Upper lobe of left lung (tissue), 4 donors: Measurements from ENCODE around the gene CCNY.

Experiments used
- EP300 ChIP-seq, 4 donors: sonication (generic); formaldehyde crosslinking; IDR thresholded peaks; one replicate each; pipeline ENCODE4 v1.5.1; 2017; ENCODE audit warnings: antibody characterized with exemption in 4 of 4, control low read depth in 2 of 4
- POLR2A ChIP-seq, 4 donors: fragments of 450-650 bp; IDR thresholded peaks; one replicate each; pipeline ENCODE4 v1.5.1; 2016 to 2017; ENCODE audit warnings: antibody characterized with exemption in 4 of 4, mild to moderate bottlenecking in 2 of 4
- TF ChIP-seq, protein P1 (sequence below), 6 experiments: fragments of 450-650 bp in 4 of 6; fragments of 200-600 bp in 2 of 6; sonication (generic) in 2 of 6; IDR thresholded peaks; one replicate each; pipeline ENCODE4 v1.5.1; 2016 to 2019; ENCODE audit warnings: antibody characterized with exemption in 6 of 6

DNA sequence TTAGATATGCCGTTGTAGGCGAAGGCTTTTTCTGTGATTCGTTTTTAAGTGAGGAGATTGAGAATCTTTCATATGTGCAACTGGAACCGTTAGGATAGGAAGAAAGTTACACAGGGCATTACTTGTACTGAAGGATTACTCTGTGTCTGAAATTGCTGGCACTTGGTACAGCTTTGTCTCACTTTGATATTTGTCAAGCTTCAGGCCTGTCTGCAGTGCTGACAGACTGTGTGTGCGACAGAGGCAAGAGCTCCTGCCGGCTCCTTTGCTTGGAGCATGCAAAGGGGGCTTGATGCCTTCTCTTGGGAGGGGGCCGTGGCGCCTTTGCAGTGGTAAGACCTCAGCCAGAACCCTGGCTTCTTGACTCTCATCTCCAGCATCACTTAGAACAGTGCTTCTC lies 45.8 kb downstream of the CCNY start:
- no peak for TF ChIP-seq POLR2A (IDR thresholded peaks at IDR 0.05)
- TF ChIP-seq, protein P1, sequence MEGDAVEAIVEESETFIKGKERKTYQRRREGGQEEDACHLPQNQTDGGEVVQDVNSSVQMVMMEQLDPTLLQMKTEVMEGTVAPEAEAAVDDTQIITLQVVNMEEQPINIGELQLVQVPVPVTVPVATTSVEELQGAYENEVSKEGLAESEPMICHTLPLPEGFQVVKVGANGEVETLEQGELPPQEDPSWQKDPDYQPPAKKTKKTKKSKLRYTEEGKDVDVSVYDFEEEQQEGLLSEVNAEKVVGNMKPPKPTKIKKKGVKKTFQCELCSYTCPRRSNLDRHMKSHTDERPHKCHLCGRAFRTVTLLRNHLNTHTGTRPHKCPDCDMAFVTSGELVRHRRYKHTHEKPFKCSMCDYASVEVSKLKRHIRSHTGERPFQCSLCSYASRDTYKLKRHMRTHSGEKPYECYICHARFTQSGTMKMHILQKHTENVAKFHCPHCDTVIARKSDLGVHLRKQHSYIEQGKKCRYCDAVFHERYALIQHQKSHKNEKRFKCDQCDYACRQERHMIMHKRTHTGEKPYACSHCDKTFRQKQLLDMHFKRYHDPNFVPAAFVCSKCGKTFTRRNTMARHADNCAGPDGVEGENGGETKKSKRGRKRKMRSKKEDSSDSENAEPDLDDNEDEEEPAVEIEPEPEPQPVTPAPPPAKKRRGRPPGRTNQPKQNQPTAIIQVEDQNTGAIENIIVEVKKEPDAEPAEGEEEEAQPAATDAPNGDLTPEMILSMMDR (IDR thresholded peaks at IDR 0.05), result no peak
- no peak for TF ChIP-seq EP300 (IDR thresholded peaks at IDR 0.05)
